Right ventricle myocardium inferior (tissue), 1 donor: Measurements from ENCODE around the gene KLRC1. TPM values are rescaled to one million over a fixed set of nuclear protein-coding genes. Genes with fewer than 3 reads are reported as not detected.
A peak's percentile ranks its signal among the peaks of the same experiment; 100 is the strongest.
"Not testable (repeated sequence)": the region's sequence is repeated elsewhere in the genome, so short reads cannot be mapped to it uniquely, and the experiment has no call there.

Source experiments
- ATAC-seq: fragments of 200-7000 bp; cut with Tn5 transposase; one replicate; pipeline ENCODE4 v1.9.1; 2020; ENCODE audit warnings: mild to moderate bottlenecking, moderate library complexity
- DNase-seq: peaks from one replicate; pipeline ENCODE4 v3.0.0; 2021; ENCODE audit errors: missing footprints
- intact Hi-C: fragments of 100-400 bp; cut with DNase I; formaldehyde crosslinking; loops from one replicate; pipeline ENCODE4 v1.11.0; 2022
- total RNA-seq: library from RNA; stranded (reverse); fragmentation: NEBNext Ultra II Directional; extraction: Animal tissue kit (Norgen Biotek cat#: 25700); gene quantifications from one replicate; pipeline ENCODE4 v1.2.1, GENCODE V29; 2021
- donor health status: DM: no; HTN: yes; CAD: no; lungs with severe emphysema.

Gene KLRC1
- total RNA-seq, 1 donor from 2014 or later: not detected

- ATAC-seq, DNase-seq, intact Hi-C loops: not testable (repeated sequence)
These were observed 27.2 kb downstream of the KLRC1 start for GRCh38 chr12:10425938-10426337.

DNA sequence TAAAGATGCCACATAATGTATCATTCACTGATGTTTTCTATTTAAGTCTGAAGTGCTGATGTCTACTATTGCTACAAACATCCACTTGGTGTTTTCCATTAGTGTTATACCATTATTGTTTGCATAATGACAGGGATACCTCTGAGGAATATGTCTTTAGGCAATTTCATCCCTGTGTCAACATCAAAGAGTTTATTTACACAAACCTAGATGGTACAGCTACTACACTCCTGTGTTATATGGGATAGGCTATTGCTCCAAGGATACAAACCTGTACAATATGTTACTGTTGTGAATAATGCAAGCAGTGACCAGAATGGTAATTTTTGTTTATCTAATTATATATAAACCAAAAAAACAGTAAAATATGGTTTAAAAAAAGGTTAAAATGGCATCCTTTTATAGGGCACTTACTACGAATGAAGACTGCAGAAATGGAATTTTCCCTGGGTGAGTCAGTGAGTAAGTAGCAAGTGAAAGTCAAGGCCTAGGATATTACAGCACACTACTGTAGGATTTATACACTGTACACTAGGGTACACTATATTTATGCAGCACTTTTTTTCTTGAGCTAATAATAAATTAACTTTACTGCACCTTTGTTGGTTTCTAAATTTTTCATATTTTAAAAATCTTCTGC lies 28.8 kb downstream of the KLRC1 start:
- ATAC-seq, DNase-seq, intact Hi-C loops: not testable (repeated sequence)

DNA sequence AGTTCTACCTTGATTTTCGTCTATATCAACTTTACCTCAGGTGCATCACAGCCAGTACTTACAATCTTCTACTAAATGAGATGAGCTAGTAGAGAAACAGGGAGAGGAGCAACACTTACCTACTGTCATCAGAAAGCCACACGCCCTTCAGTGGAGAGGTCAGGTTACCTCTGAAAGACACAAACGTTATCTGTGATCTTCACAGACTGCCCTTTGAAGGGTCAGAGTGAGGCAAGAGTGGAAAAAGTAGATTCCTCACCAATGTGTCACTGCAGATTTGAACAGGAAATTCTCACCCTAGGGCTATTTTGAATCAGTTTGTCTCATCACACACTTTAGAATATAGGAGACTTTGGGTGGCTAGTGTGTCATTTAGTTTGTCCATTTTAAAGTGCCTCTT lies 31.0 kb downstream of the KLRC1 start:
- DNase-seq, ATAC-seq, intact Hi-C loops: not testable (repeated sequence)

- DNase-seq, intact Hi-C loops, ATAC-seq: not testable (repeated sequence)
These were observed 32.8 kb downstream of the KLRC1 start, which contains the start of gene KLRC3 for GRCh38 chr12:10420334-10420733. KLRC3 (minus strand) TSS chr12:10420595; CDS start chr12:10420550, 45 bp downstream.

DNA sequence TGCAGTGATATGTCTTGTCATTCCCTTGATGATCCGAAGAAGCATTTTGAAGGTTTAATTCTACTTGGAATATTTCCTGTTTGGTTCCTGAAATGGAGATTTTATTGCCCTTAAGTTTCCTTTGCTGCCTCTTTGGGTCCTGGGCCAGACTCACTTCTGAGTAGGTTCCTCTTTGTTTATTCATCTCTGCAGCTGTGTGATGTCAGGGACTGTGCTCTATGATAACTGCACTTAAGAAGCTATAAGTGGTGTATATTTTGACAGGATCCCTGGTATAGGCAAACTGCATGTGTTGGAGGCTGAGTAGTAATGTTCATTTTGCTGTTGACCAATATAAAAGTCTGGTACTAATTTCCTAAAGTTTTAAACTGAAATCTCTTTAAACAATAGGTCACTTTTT lies 43.8 kb downstream of the KLRC1 start, which contains the start of gene KLRC4:
Gene KLRC4, minus strand, starts transcription at position 366 of the 400 bp plus-strand sequence. Its CDS starts 182 bp downstream, at position 184.
- intact Hi-C loops: no loop called here
- ATAC-seq: no peak
- DNase-seq: no peak

GRCh38 chr12:10408842-10409241 lies 44.3 kb downstream of the KLRC1 start:
- ATAC-seq: no peak
- intact Hi-C loops: no loop called here
- DNase-seq: no peak

GRCh38 chr12:10406725-10407124 lies 46.5 kb downstream of the KLRC1 start:
- DNase-seq (no peak), ATAC-seq (peak; percentile 28)
- intact Hi-C loops: no loop called here

GRCh38 chr12:10405294-10405693 lies 47.9 kb downstream of the KLRC1 start:
- no peak for ATAC-seq
- intact Hi-C loops: no loop called here
- no peak for DNase-seq

DNA sequence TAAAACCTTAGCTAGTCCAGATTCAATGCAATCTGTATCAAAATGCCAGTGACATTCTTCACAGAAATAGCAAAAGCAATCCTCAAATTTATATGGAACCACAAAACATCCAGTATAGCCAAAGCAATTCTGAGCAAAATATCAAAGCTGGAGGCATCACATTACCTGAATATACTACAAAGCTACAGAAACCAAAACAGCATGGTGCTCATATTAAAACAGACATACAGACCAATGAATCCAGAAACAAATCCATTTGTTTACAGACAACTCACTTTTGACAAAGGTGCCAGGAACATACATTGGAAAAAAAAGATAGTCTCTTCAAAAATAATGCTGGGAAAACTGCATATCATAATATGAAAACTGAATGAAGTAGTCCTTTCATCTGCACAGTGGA lies 48.4 kb downstream of the KLRC1 start:
- intact Hi-C loops: no loop called here
- ATAC-seq (no peak), DNase-seq (no peak)

DNA sequence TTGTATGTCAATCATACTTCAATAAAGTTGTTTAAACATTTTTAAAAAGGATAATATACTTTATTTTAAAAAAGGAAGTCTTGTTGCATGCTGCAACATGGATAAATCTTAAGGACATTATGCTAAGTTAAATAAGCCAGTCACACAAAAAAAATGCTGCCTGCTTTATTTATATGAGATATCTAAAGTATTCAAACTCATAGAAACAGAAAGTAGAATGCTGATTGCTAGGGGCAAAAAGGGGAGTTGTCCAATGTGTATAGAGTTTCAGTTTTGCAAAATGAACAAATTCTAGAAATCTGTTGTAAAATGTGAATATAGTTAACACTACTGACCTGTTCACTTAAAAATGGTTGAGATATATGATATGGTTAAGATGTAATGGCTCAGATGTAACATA lies 52.3 kb downstream of the KLRC1 start:
- DNase-seq: no peak
- ATAC-seq: no peak
- intact Hi-C loops: no loop called here

- no peak for ATAC-seq
- no peak for DNase-seq
- intact Hi-C loops: no loop called here
These were observed 55.0 kb downstream of the KLRC1 start for GRCh38 chr12:10398168-10398567.

- ATAC-seq: no peak
- intact Hi-C loops: no loop called here
- no peak for DNase-seq
These were observed 55.9 kb downstream of the KLRC1 start for GRCh38 chr12:10397296-10397695.

DNA sequence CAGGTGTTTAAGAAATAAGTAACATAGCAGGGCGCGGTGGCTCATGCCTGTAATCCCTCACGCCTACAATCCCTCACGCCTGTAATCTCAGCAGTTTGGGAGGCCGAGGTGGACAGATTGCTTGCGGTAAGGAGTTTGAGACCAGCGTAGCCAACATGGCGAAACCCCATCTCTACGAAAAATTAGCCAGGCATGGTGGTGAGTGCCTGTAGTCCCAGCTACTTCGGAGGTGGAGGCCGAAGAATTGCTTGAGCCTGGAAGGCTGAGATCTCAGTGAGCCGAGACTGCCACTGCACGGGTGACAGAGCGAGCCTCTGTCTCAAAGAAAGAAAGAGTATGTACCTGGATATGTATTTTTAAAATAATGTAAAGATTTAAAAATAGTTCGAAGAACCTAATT lies 57.0 kb downstream of the KLRC1 start:
- intact Hi-C loops, ATAC-seq, DNase-seq: not testable (repeated sequence)

Other genes with a start within 250 kb of the KLRC1 start
- gene GABARAPL1, start 240.5 kb downstream of the KLRC1 start, total RNA-seq: 282 TPM
- gene KLRD1, start 145.5 kb downstream of the KLRC1 start, total RNA-seq: 2.3 TPM
- gene KLRK1, start 63.3 kb downstream of the KLRC1 start, total RNA-seq: 1.2 TPM
- not detected for gene KLRC4, start 43.6 kb downstream of the KLRC1 start, total RNA-seq
- not detected for gene KLRC3, start 32.8 kb downstream of the KLRC1 start, total RNA-seq
- gene KLRC2, start 17.4 kb downstream of the KLRC1 start, total RNA-seq: not detected
- gene EIF2S3B, start 52.5 kb upstream of the KLRC1 start, total RNA-seq: 0.62 TPM
- gene MAGOHB, start 160.2 kb upstream of the KLRC1 start, total RNA-seq: 14.8 TPM
- gene STYK1, start 220.7 kb upstream of the KLRC1 start, total RNA-seq: not detected